Measurements from ENCODE around the gene ACVRL1. TPM values are rescaled to one million over a fixed set of nuclear protein-coding genes. Genes with fewer than 3 reads are reported as not detected.

Gene ACVRL1
- 10 to 100 TPM; 33.6 to 37.1 (median 34.3) TPM for polyA plus RNA-seq (ENCODE audit: insufficient read length in 3 of 3)
- long read RNA-seq, donor 1, transcript ACVRL1-201 (10 exons, 1,971 nt) = major isoform, 6 of 13 reads
- long read RNA-seq, donor 1, partial matches to known transcripts = 7 of 13 reads
- long read RNA-seq, donor 1, other reads (novel, unspliced or antisense) = 0 of 13 reads
- long read RNA-seq, donor 2, transcript ACVRL1-201 (10 exons, 1,971 nt) = major isoform, 8 of 8 reads
- long read RNA-seq, donor 2, partial matches to known transcripts = 0 of 8 reads
- long read RNA-seq, donor 2, other reads (novel, unspliced or antisense) = 0 of 8 reads
- long read RNA-seq, donor 3, partial matches to known transcripts = 0 of 3 reads
- long read RNA-seq, donor 3, other reads (novel, unspliced or antisense) = 0 of 3 reads
- long read RNA-seq, donor 4, transcript ACVRL1-201 (10 exons, 1,971 nt) = major isoform, 6 of 6 reads
- long read RNA-seq, donor 4, partial matches to known transcripts = 0 of 6 reads
- long read RNA-seq, donor 4, other reads (novel, unspliced or antisense) = 0 of 6 reads
- long read RNA-seq, donor 5, partial matches to known transcripts = 0 of 2 reads
- long read RNA-seq, donor 5, other reads (novel, unspliced or antisense) = 0 of 2 reads
- long read RNA-seq, donor 6, partial matches to known transcripts = 0 of 2 reads
- long read RNA-seq, donor 6, other reads (novel, unspliced or antisense) = 0 of 2 reads
- long read RNA-seq, donor 7, full-length matches to known transcripts = 7 of 13 reads
- long read RNA-seq, donor 7, partial matches to known transcripts = 6 of 13 reads
- long read RNA-seq, donor 7, other reads (novel, unspliced or antisense) = 0 of 13 reads
- long read RNA-seq, donor 8 = 0 reads
- long read RNA-seq, donor 9, full-length matches to known transcripts = 5 of 5 reads
- long read RNA-seq, donor 9, partial matches to known transcripts = 0 of 5 reads
- long read RNA-seq, donor 9, other reads (novel, unspliced or antisense) = 0 of 5 reads
- long read RNA-seq, donor 10, partial matches to known transcripts = 0 of 3 reads
- long read RNA-seq, donor 10, other reads (novel, unspliced or antisense) = 0 of 3 reads
- long read RNA-seq, donor 11, partial matches to known transcripts = 0 of 1 reads
- long read RNA-seq, donor 11, other reads (novel, unspliced or antisense) = 0 of 1 reads
- long read RNA-seq, donor 12, partial matches to known transcripts = 0 of 4 reads
- long read RNA-seq, donor 12, other reads (novel, unspliced or antisense) = 0 of 4 reads
- long read RNA-seq, donor 13 = 0 reads
- long read RNA-seq, donor 14 = 0 reads
- long read RNA-seq, donor 15, transcript ACVRL1-201 (10 exons, 1,971 nt) = major isoform, 5 of 5 reads
- long read RNA-seq, donor 15, partial matches to known transcripts = 0 of 5 reads
- long read RNA-seq, donor 15, other reads (novel, unspliced or antisense) = 0 of 5 reads
- long read RNA-seq, donor 16, partial matches to known transcripts = 0 of 4 reads
- long read RNA-seq, donor 16, other reads (novel, unspliced or antisense) = 0 of 4 reads

DNA sequence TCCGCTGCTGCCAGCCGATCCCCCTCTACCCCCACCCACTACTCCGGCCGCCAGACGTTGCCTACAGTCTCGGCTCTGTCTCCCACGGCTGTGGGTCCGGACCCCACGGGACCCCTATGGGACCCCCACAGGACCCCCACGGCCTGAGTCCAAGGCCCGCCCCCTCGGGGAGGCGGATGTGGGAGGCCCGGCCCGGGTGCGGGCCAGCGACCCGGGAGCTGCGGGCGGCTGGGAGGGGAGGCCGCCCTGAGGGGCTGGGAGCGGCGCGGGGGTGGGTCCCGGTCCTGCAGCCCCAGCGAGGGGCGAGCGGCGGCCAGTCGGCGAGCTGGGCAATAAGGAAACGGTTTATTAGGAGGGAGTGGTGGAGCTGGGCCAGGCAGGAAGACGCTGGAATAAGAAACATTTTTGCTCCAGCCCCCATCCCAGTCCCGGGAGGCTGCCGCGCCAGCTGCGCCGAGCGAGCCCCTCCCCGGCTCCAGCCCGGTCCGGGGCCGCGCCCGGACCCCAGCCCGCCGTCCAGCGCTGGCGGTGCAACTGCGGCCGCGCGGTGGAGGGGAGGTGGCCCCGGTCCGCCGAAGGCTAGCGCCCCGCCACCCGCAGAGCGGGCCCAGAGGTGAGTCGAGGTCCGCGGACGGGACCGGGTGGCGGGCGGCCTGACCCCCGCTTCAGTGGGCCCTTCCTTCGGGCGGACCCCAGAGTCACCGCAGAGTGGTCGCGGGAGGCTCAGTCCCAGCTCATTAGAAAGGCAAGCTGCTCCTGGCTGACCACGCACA, at the start of gene ACVRL1:
Gene ACVRL1, plus strand, starts transcription at position 422 of the 773 bp plus-strand sequence. CDS start 4,971 bp downstream, outside the sequence.
- no peak for DNase-seq

DNA sequence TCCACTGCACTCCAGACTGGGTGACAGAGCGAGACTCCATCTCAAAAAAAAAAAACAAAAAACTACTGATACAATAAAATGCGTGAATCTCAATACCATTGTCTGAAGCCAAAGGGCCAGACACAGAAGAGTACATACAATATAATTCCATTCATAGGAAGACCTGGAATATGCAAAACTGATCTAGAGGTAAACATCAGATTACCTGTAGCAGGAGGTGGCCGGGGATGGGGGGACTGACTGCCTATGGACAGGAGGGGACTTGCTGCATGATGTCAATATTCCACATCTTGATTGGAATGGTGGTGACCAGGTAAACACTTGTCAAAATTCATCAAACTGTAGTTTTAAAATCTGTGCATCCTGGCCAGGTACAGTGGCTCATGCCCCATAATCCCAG, 46.3 kb upstream of the ACVRL1 start:
- no peak for DNase-seq

DNA sequence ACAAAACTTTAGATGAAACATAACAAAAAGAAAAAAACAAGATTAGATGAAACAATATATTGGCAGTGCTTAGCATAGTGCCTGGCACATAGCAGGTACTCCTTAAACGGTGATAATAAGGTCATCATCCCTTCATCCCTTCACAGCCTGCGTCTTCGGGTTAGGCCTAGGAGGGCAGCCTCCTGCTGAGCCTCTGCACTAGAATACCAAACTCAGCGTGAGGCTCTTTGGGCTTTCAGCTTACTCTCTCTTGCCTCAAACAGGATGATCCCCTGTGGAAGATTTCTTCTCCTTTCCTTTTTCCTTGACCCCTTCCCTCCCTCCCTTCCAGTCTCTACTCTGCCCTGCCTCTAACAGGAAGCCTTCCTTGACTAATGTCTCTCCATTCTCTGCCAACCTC, 44.4 kb upstream of the ACVRL1 start:
- no peak for DNase-seq

GRCh38 chr12:51863363-51863932, 43.9 kb upstream of the ACVRL1 start:
- DNase-seq = no peak

- peak; percentile 92 for DNase-seq
Observed at GRCh38 chr12:51863933-51864832, 43.1 kb upstream of the ACVRL1 start.

DNA sequence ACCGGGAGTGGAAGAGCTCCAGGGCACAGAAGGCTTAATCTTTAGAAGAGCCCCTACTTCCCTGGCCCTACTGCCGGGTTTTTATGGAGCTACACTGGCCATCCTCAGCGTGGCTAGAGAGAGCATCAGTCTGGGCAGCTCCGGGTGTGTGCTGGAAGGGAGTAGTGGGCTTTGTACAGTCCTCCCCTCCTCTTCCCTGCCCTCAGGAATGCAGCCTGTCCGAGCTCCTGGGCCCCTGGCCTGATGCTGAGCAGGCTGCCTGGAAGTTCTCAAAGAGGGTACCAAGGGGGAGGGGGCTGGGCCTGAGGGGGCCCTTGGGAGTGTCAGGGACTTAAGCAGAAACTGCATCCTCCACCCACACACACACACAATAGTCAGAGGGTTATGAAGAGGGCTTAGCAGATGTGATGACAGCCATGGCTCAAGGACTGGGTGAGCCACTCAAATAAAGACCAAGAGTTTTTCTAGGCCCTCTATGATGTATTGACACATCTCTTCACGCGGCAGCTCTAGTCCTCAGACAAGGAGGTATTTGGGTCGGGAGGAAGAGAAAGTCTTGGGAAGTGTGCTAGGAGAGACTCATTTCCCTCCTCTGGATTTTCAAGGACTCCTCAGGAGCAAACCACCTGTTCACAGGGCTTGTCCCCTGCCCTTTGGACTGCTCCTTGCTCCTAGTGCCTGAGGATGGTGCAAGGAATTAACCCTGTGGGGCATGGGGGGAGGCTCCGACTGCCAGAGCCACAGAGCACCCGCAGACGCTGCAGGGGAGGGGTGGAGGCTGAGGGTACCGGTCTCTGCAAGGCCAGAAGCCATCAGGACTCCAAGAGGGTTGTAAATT, 42.3 kb upstream of the ACVRL1 start:
- no peak for DNase-seq

- DNase-seq = no peak
Observed at GRCh38 chr12:51865757-51866270, 41.5 kb upstream of the ACVRL1 start.

- DNase-seq = no peak
Observed at GRCh38 chr12:51866324-51866723, 41.0 kb upstream of the ACVRL1 start.

DNA sequence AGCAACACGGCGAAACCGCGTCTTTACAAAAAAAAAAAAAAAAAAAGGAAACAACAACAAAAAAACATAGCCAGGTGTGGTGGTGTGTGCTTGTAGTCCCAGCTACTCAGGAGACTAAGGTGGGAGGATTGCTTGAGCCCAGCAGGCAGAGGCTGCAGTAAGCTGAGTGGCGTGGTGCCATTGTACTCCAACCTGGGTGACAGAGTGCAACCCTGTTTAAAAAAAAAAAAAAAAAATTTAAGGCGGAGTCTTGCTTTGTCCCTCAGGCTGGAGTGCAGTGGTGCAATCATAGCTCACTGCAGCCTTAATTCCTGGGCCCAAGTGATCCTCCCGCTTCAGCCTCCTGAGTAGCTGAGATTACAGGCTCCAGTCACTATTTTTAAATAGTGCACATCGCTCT, 40.5 kb upstream of the ACVRL1 start:
- no peak for DNase-seq

GRCh38 chr12:51867371-51867770, 39.9 kb upstream of the ACVRL1 start:
- DNase-seq = no peak

GRCh38 chr12:51867796-51868428, 39.4 kb upstream of the ACVRL1 start:
- no peak for DNase-seq

DNA sequence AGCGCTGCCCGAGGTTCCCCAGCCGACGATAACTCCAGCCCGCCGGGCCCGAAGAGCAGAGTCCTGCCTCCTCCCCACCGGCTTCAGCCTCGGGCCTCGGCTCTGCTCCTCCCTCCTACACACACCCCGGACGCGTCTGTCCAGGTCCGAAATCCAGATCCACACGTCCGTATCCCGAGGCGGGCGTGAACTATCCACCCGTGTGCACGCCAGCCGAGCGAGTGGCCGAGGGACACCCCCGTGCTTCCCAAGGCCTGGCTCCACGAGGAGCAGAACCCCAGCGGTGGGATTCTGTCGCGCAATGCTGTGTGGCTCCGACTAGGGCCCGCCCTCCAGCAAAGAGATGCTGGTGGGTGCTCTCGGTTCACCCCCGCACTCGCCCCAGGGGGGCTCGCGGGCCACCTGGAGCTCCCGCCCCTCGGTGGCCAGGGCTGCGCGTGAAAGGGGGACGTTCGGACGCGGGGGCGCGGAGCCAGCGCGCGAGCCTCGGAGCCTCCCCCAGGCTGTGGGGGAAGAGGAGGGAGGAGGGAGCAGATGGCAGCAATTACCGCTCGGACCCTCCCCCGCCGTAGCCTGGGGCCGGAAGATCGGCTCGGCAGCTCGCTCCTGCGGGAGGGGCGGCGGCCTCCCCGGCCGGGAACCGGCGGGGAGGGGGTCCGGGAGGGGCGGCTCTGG, 38.3 kb upstream of the ACVRL1 start:
- DNase-seq = no peak

DNA sequence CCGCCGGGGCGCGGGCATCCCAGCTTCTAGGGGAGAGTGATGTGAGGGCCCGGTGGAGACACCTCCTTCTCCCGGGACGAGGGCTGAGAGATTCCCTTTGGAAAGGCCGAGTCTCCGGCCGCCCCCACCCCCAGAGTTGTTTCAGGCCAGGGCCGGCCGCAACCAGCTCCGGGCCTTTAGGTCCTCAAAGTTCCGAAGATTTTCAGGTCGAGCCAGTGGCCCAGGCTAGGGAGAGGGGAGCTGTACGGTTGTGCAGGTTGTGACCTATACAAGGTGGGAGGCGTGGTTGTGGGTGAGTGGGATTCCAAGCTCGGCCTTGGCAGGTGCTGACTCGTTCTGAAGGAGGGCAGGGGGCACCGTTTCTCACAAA, 37.8 kb upstream of the ACVRL1 start:
- DNase-seq = no peak

DNA sequence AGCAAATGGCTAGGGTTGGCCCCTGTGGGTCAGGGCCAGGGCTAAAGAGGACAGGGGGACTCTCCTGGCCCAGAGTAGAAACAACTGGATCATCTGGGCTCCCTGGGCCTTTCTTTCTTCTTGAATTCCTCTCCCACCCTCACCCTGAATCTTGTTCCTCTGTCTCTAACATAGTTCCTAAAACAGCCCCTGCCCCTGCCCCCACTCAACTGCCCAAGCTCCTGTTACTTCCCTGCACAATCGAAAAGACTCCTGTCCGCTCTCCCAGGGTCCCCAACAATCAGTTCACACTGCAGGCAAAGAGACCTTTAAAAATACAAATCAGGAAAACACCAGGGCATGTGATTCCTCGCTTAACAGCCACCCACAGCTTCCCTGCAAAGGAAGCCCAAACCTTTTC, 37.4 kb upstream of the ACVRL1 start:
- DNase-seq = no peak

DNA sequence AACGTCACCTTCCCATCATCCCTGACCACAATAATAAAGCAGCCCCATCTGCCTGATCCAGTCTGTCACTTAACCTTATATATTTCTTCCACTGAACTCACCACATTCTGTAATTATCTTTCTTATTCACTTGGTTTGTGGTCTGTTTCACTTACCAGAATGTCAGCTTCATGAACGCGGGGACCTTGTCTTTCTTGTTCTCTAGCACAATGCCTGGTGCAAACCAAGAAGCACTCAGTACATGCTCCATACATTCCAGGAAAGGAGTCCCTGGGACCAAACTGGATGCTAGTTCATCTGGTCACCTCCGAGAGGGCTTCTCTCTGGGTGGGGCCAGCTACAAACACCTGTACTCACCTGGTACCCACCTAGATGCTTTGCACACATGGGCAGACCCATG, 36.8 kb upstream of the ACVRL1 start:
- no peak for DNase-seq

DNA sequence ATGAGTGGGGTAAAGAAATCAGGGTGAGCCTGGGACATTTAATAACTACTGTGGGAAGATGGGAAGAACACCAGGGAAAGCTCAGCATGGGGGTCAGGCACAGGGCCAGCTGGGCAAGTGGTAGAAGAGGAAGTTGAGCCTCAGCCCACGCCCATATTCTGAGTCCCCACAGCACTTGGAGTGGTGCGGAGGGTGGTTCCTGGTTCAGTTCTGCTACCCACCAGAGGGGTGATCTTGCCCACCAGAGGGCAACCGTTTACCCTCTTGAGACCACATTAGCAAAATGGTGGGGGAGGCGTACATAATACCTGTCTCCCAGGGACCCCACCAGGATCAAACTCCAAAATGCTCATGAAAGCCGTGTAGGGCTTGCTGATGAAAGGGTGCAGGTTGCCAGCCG, 36.2 kb upstream of the ACVRL1 start:
- no peak for DNase-seq
